Natural killer cell (primary cell): ENCODE data around the gene ZNF283. TPM values are rescaled to one million over a fixed set of nuclear protein-coding genes. Genes with fewer than 3 reads are reported as not detected.
"Not testable (repeated sequence)": the region's sequence is repeated elsewhere in the genome, so short reads cannot be mapped to it uniquely, and the experiment has no call there.

Experiments
- ATAC-seq, 3 donors: fragments of 150-1000 bp in 2 of 3; fragments of 200-7000 bp in 1 of 3; cut with Tn5 transposase; 1 replicate in 1 of 3; 2 replicates in 2 of 3; pipeline ENCODE4 v1.10.0; 2021; ENCODE audit warnings: mild to moderate bottlenecking in 2 of 3, moderate library complexity in 2 of 3
- DNase-seq, 2 donors: peaks; one replicate each; pipeline versions ENCODE4 v3.0.0 to v3.0.0-alpha.2; 2013 to 2021; ENCODE audit warnings: mixed read lengths in 1 of 2
- H3K27ac ChIP-seq: one replicate; pipeline ENCODE4 v1.5.1; 2013; ENCODE audit warnings: mild to moderate bottlenecking, low read length
- H3K27me3 ChIP-seq: one replicate; pipeline ENCODE4 v1.6.1; 2013; ENCODE audit warnings: low read length; ENCODE audit not compliant: control insufficient read depth, insufficient read depth
- H3K36me3 ChIP-seq: one replicate; pipeline ENCODE4 v1.6.1; 2013; ENCODE audit warnings: low read length; ENCODE audit not compliant: control insufficient read depth, insufficient read depth
- H3K4me1 ChIP-seq: one replicate; pipeline ENCODE4 v1.6.1; 2013; ENCODE audit warnings: low read length; ENCODE audit not compliant: control insufficient read depth, insufficient read depth
- H3K4me3 ChIP-seq: one replicate; pipeline ENCODE4 v1.5.1; 2013; ENCODE audit warnings: low read length
- H3K9me3 ChIP-seq: one replicate; pipeline ENCODE4 v1.6.1; 2013; ENCODE audit warnings: low read length; ENCODE audit not compliant: control insufficient read depth, insufficient read depth
- H3K27ac Mint-ChIP-seq, 2 donors: one replicate each; pipeline ENCODE4 v1.8.0; 2022; ENCODE audit warnings: mild to moderate bottlenecking in 2 of 2, mixed read lengths in 2 of 2, moderate library complexity in 1 of 2
- H3K27me3 Mint-ChIP-seq, 2 donors: one replicate each; pipeline ENCODE4 v1.8.0; 2022; ENCODE audit warnings: low read depth in 2 of 2, mixed read lengths in 2 of 2
- H3K36me3 Mint-ChIP-seq: one replicate; pipeline ENCODE4 v1.8.0; 2022; ENCODE audit warnings: mixed read lengths
- H3K4me1 Mint-ChIP-seq, 2 donors: one replicate each; pipeline ENCODE4 v1.8.0; 2022; ENCODE audit warnings: mixed read lengths in 2 of 2
- H3K4me3 Mint-ChIP-seq: one replicate; pipeline ENCODE4 v1.8.0; 2022; ENCODE audit warnings: mild to moderate bottlenecking, moderate library complexity, mixed read lengths
- H3K9me3 Mint-ChIP-seq, 2 donors: one replicate each; pipeline ENCODE4 v1.8.0; 2022; ENCODE audit warnings: mixed read lengths in 2 of 2
- CTCF ChIP-seq: fragments of 200-600 bp; IDR thresholded peaks from one replicate; pipeline ENCODE4 v1.8.0; 2022; ENCODE audit warnings: antibody characterized with exemption
- WGBS: methylation state at CpG from one replicate; pipeline ENCODE4 v1.1.7; 2013; ENCODE audit warnings: missing lambda C conversion rate; ENCODE audit not compliant: insufficient coverage; 5-methylcytosine and 5-hydroxymethylcytosine counted together
- intact Hi-C: fragments of 100-400 bp; cut with micrococcal nuclease; formaldehyde crosslinking; loops from one replicate; pipeline ENCODE4 v1.14.2; 2022
- total RNA-seq, 4 donors: library from RNA; stranded (reverse); fragments of 120-200 nt in 1 of 4; gene quantifications; one replicate each; pipeline versions ENCODE4 v1.2.3 to v1.2.4, GENCODE V29; 2013 to 2022

Gene ZNF283
- total RNA-seq, 3 donors from 2014 or later (not counting 1 experiment from before 2014, with no cell fraction given): 4.1 to 8.0 (median 7.1) TPM

- DNase-seq: no peak
- intact Hi-C loops: no loop called here
- no peak overlapping the region for H3K27ac ChIP-seq
- peaks cover 15 to 26% of the 10 kb centered on the region in 2 donors for H3K9me3 Mint-ChIP-seq
- H3K36me3 Mint-ChIP-seq: peaks cover 53% of the 10 kb centered on the region
- H3K27me3 ChIP-seq: no peaks in the 10 kb centered on the region
- ATAC-seq: no peak
- no peak overlapping the region for H3K4me3 Mint-ChIP-seq
- no peaks in the 10 kb centered on the region for H3K4me1 Mint-ChIP-seq
- H3K27me3 Mint-ChIP-seq: no peaks in the 10 kb centered on the region
- H3K4me3 ChIP-seq: no peak overlapping the region
- H3K36me3 ChIP-seq: peaks cover 6% of the 10 kb centered on the region
- no peak overlapping the region for H3K27ac Mint-ChIP-seq
- no peaks in the 10 kb centered on the region for H3K4me1 ChIP-seq
- no peak for TF ChIP-seq CTCF
- H3K9me3 ChIP-seq: peaks cover 36% of the 10 kb centered on the region
Observed at GRCh38 chr19:43848821-43849220, 21.7 kb downstream of the ZNF283 start.

- H3K9me3 ChIP-seq: peaks cover 35% of the 10 kb centered on the region
- no peak overlapping the region for H3K4me3 ChIP-seq
- no peaks in the 10 kb centered on the region for H3K27me3 Mint-ChIP-seq
- no CpG with 5 or more reads among the region's 2 CpGs for WGBS
- H3K4me1 Mint-ChIP-seq: no peaks in the 10 kb centered on the region
- H3K4me1 ChIP-seq: no peaks in the 10 kb centered on the region
- TF ChIP-seq CTCF: no peak
- ATAC-seq (no peak), DNase-seq (no peak)
- H3K36me3 Mint-ChIP-seq: peaks cover 60% of the 10 kb centered on the region
- no peaks in the 10 kb centered on the region for H3K36me3 ChIP-seq
- intact Hi-C loops: no loop called here
- H3K4me3 Mint-ChIP-seq: no peak overlapping the region
- H3K27ac ChIP-seq: no peak overlapping the region
- H3K27ac Mint-ChIP-seq: no peak overlapping the region
- H3K9me3 Mint-ChIP-seq: peaks cover 23 to 40% of the 10 kb centered on the region in 2 donors
- H3K27me3 ChIP-seq: no peaks in the 10 kb centered on the region
Observed at GRCh38 chr19:43858174-43858573, 31.1 kb downstream of the ZNF283 start.

GRCh38 chr19:43866923-43867322 lies 39.8 kb downstream of the ZNF283 start:
- H3K36me3 Mint-ChIP-seq: peaks cover 12% of the 10 kb centered on the region
- WGBS: 94% methylated on average over 26 of the region's 28 CpGs
- H3K4me1 Mint-ChIP-seq, H3K4me3 ChIP-seq, intact Hi-C loops, H3K27ac Mint-ChIP-seq, DNase-seq, H3K4me3 Mint-ChIP-seq, H3K4me1 ChIP-seq, H3K36me3 ChIP-seq, H3K27me3 Mint-ChIP-seq, ATAC-seq, H3K27ac ChIP-seq, H3K27me3 ChIP-seq: not testable (repeated sequence)
- peaks cover 8 to 13% of the 10 kb centered on the region in 2 donors for H3K9me3 Mint-ChIP-seq
- H3K9me3 ChIP-seq: peaks cover 23% of the 10 kb centered on the region

GRCh38 chr19:43872547-43873336 lies 45.6 kb downstream of the ZNF283 start:
- Mint-ChIP-seq H3K9me3 (peaks cover 6 to 22% of the 10 kb centered on the region in 2 donors), H3K27me3 (no peaks in the 10 kb centered on the region), H3K36me3 (peaks cover 37% of the 10 kb centered on the region), H3K4me1 (no peaks in the 10 kb centered on the region), H3K4me3 (no peak overlapping the region), H3K27ac (no peak overlapping the region)
- no peak for DNase-seq
- Histone ChIP-seq H3K36me3 (no peaks in the 10 kb centered on the region), H3K27ac (no peak overlapping the region), H3K4me1 (no peaks in the 10 kb centered on the region), H3K27me3 (no peaks in the 10 kb centered on the region), H3K9me3 (peaks cover 16% of the 10 kb centered on the region), H3K4me3 (no peak overlapping the region)
- no peak for ATAC-seq
- 92% methylated on average over 2 of the region's 5 CpGs for WGBS
- no peak for TF ChIP-seq CTCF
- intact Hi-C loops: no loop called here
